Uterus (tissue), 4 donors: ENCODE results near the gene TTC13. TPM values are rescaled to one million over a fixed set of nuclear protein-coding genes. Genes with fewer than 3 reads are reported as not detected.
"Not testable (repeated sequence)": the region's sequence is repeated elsewhere in the genome, so short reads cannot be mapped to it uniquely, and the experiment has no call there.

ENCODE experiments used
- DNase-seq, 2 donors: peaks; one replicate each; pipeline ENCODE4 v3.0.0-alpha.2; 2019 to 2020
- H3K27ac ChIP-seq, 2 donors: fragments of 200-600 bp; sonication (generic); 1 replicate in 1 of 2; 2 replicates in 1 of 2; pipeline ENCODE4 v1.5.1; 2016 to 2018
- H3K27me3 ChIP-seq, 2 donors: fragments of 200-600 bp; sonication (generic); one replicate each; pipeline ENCODE4 v1.5.1; 2018 to 2019; ENCODE audit warnings: control low read depth in 1 of 2
- H3K36me3 ChIP-seq, 2 donors: fragments of 200-600 bp; sonication (generic); one replicate each; pipeline ENCODE4 v1.5.1; 2019; ENCODE audit warnings: control low read depth in 1 of 2
- H3K4me1 ChIP-seq, 2 donors: fragments of 200-600 bp; sonication (generic); one replicate each; pipeline ENCODE4 v1.5.1; 2018 to 2019; ENCODE audit warnings: control low read depth in 1 of 2
- H3K4me3 ChIP-seq, 2 donors: fragments of 200-600 bp; sonication (generic); 1 replicate in 1 of 2; 2 replicates in 1 of 2; pipeline ENCODE4 v1.5.1; 2018 to 2019; ENCODE audit warnings: mild to moderate bottlenecking in 1 of 2
- H3K9me3 ChIP-seq, 2 donors: fragments of 200-600 bp; sonication (generic); one replicate each; pipeline ENCODE4 v1.5.1; 2019; ENCODE audit warnings: control low read depth in 1 of 2
- CTCF ChIP-seq, 4 experiments: fragments of 200-600 bp in 2 of 4; fragments of 450-650 bp in 2 of 4; sonication (generic) in 2 of 4; IDR thresholded peaks; one replicate each; pipeline ENCODE4 v1.5.1; 2016 to 2019; ENCODE audit warnings: antibody characterized with exemption in 4 of 4, mild to moderate bottlenecking in 2 of 4, moderate library complexity in 1 of 4
- POLR2A ChIP-seq, 2 donors: fragments of 450-650 bp; IDR thresholded peaks; one replicate each; pipeline ENCODE4 v1.6.1; 2016; ENCODE audit warnings: antibody characterized with exemption in 2 of 2, mild to moderate bottlenecking in 1 of 2, moderate library complexity in 1 of 2
- intact Hi-C: fragments of 100-400 bp; cut with DNase I; formaldehyde crosslinking; loops from one replicate; pipeline ENCODE4 v1.15.1; 2023; ENCODE audit warnings: low total_unique reads
- total RNA-seq, 4 donors: library from RNA; depleted of rRNA in 3 of 4; stranded (reverse); fragments of >200 nt in 3 of 4; gene quantifications; one replicate each; pipeline versions ENCODE4 v1.1.0 to v1.2.4, GENCODE V29; 2014 to 2023
- donor health status: DM: yes; HTN: yes; CAD: no.

Gene TTC13
- total RNA-seq, 4 donors from 2014 or later, result 6.9 to 49.1 (median 30.0) TPM

GRCh38 chr1:231016966-231017365, 38.3 kb upstream of the TTC13 start:
- DNase-seq, result no peak
- Histone ChIP-seq H3K27ac (no peak overlapping the region), H3K4me3 (no peak overlapping the region), H3K36me3 (no peaks in the 10 kb centered on the region), H3K4me1 (no peaks in the 10 kb centered on the region), H3K27me3 (no peaks in the 10 kb centered on the region), H3K9me3 (no peaks in the 10 kb centered on the region)
- TF ChIP-seq POLR2A (IDR thresholded peaks at IDR 0.05) (no peak), CTCF (IDR thresholded peaks at IDR 0.05) (no peak)
- intact Hi-C loops, result no loop called here

GRCh38 chr1:231016234-231016633, 37.6 kb upstream of the TTC13 start:
- DNase-seq, result no peak
- intact Hi-C loops, result no loop called here
- H3K4me1 ChIP-seq, result no peaks in the 10 kb centered on the region
- H3K36me3 ChIP-seq, result no peaks in the 10 kb centered on the region
- H3K4me3 ChIP-seq, result no peak overlapping the region
- H3K9me3 ChIP-seq, result no peaks in the 10 kb centered on the region
- H3K27ac ChIP-seq, result no peak overlapping the region
- no peaks in the 10 kb centered on the region for H3K27me3 ChIP-seq
- no peak for TF ChIP-seq CTCF (IDR thresholded peaks at IDR 0.05)
- no peak for TF ChIP-seq POLR2A (IDR thresholded peaks at IDR 0.05)

- H3K4me3 ChIP-seq, result no peak overlapping the region
- H3K36me3 ChIP-seq, result no peaks in the 10 kb centered on the region
- intact Hi-C loops, result no loop called here
- no peak for DNase-seq
- no peaks in the 10 kb centered on the region for H3K9me3 ChIP-seq
- no peaks in the 10 kb centered on the region for H3K4me1 ChIP-seq
- H3K27me3 ChIP-seq, result no peaks in the 10 kb centered on the region
- TF ChIP-seq POLR2A (IDR thresholded peaks at IDR 0.05), result no peak
- TF ChIP-seq CTCF (IDR thresholded peaks at IDR 0.05), result no peak
- H3K27ac ChIP-seq, result no peak overlapping the region
These were observed 34.8 kb upstream of the TTC13 start for GRCh38 chr1:231013391-231014015.

GRCh38 chr1:231011963-231012362, 33.3 kb upstream of the TTC13 start:
- H3K4me1 ChIP-seq, result no peaks in the 10 kb centered on the region
- intact Hi-C loops, result no loop called here
- no peaks in the 10 kb centered on the region for H3K36me3 ChIP-seq
- no peak overlapping the region for H3K4me3 ChIP-seq
- no peaks in the 10 kb centered on the region for H3K27me3 ChIP-seq
- H3K9me3 ChIP-seq, result no peaks in the 10 kb centered on the region
- no peak for DNase-seq
- no peak overlapping the region for H3K27ac ChIP-seq
- no peak for TF ChIP-seq CTCF (IDR thresholded peaks at IDR 0.05)
- TF ChIP-seq POLR2A (IDR thresholded peaks at IDR 0.05), result no peak

GRCh38 chr1:231011360-231011759, 32.7 kb upstream of the TTC13 start:
- Histone ChIP-seq H3K4me3 (no peak overlapping the region), H3K27ac (no peak overlapping the region), H3K27me3 (no peaks in the 10 kb centered on the region), H3K36me3 (no peaks in the 10 kb centered on the region), H3K9me3 (no peaks in the 10 kb centered on the region), H3K4me1 (no peaks in the 10 kb centered on the region)
- intact Hi-C loops, result no loop called here
- TF ChIP-seq CTCF (IDR thresholded peaks at IDR 0.05) (no peak), POLR2A (IDR thresholded peaks at IDR 0.05) (no peak)
- DNase-seq, result no peak

GRCh38 chr1:231007535-231007934, 28.9 kb upstream of the TTC13 start:
- H3K9me3 ChIP-seq, DNase-seq: not testable (repeated sequence)

More at GRCh38 chr1:231007535-231007934, 28.9 kb upstream of the TTC13 start:
- H3K27ac ChIP-seq, H3K4me1 ChIP-seq, intact Hi-C loops, H3K36me3 ChIP-seq, H3K27me3 ChIP-seq, H3K4me3 ChIP-seq: not testable (repeated sequence)
